Calu3 (cell line): ENCODE results near the gene SLC66A2. TPM values are rescaled to one million over a fixed set of nuclear protein-coding genes. Genes with fewer than 3 reads are reported as not detected.

Source experiments
- BruUV-seq: library from RNA; stranded (reverse); fragments of 400-500 nt; replicated peaks from 2 replicates; lab custom pipeline; 2021; lab: Mats Ljungman, UMichigan
- CTCF ChIA-PET: fragments of 300-600 bp; sonication (Branson Sonifier 250); formaldehyde crosslinking; loops from one replicate; lab custom pipeline; 2022; ENCODE audit warnings: antibody characterized with exemption; lab: Charles Lee
- DNase-seq: peaks from one replicate; pipeline ENCODE4 v3.0.0; 2022
- H3K27ac Mint-ChIP-seq: one replicate; pipeline ENCODE4 v1.8.0; 2022; ENCODE audit warnings: mixed read lengths; ENCODE audit not compliant: unreplicated experiment
- H3K27me3 Mint-ChIP-seq: one replicate; pipeline ENCODE4 v1.8.0; 2022; ENCODE audit warnings: mixed read lengths; ENCODE audit not compliant: unreplicated experiment
- H3K36me3 Mint-ChIP-seq: one replicate; pipeline ENCODE4 v1.8.0; 2022; ENCODE audit warnings: mild to moderate bottlenecking, moderate library complexity, mixed read lengths; ENCODE audit not compliant: insufficient read depth, unreplicated experiment
- H3K4me1 Mint-ChIP-seq: one replicate; pipeline ENCODE4 v1.8.0; 2022; ENCODE audit warnings: mild to moderate bottlenecking, low read depth, mixed read lengths; ENCODE audit not compliant: unreplicated experiment
- H3K4me3 Mint-ChIP-seq: one replicate; pipeline ENCODE4 v1.8.0; 2022; ENCODE audit warnings: mild to moderate bottlenecking, low read depth, moderate library complexity, mixed read lengths; ENCODE audit not compliant: unreplicated experiment
- H3K9me3 Mint-ChIP-seq: one replicate; pipeline ENCODE4 v1.8.0; 2022; ENCODE audit warnings: low read depth, mixed read lengths; ENCODE audit not compliant: unreplicated experiment
- CTCF ChIP-seq: fragments of 200-600 bp; IDR thresholded peaks from one replicate; pipeline ENCODE4 v1.8.0; 2022; ENCODE audit warnings: antibody characterized with exemption; ENCODE audit not compliant: unreplicated experiment
- intact Hi-C: fragments of 100-400 bp; cut with micrococcal nuclease; formaldehyde crosslinking; loops from one replicate; pipeline ENCODE4 v1.10.0; 2022; ENCODE audit not compliant: unreplicated experiment
- total RNA-seq: library from RNA; stranded (reverse); gene quantifications from 2 replicates; pipeline ENCODE4 v1.2.3, GENCODE V29; 2022

SLC66A2 gene
- total RNA-seq, 1 experiment from 2014 or later = 19.5 TPM

GRCh38 chr18:79928563-79928960, 22.9 kb downstream of the SLC66A2 start:
- no peak for TF ChIP-seq CTCF
- BruUV-seq = no TSS peak
- Mint-ChIP-seq H3K9me3 (peaks cover 17% of the 10 kb centered on the region), H3K27ac (no peak overlapping the region), H3K4me3 (no peak overlapping the region), H3K4me1 (no peaks in the 10 kb centered on the region), H3K36me3 (peaks cover 12% of the 10 kb centered on the region), H3K27me3 (no peaks in the 10 kb centered on the region)
- no peak for DNase-seq
- CTCF ChIA-PET = no interaction called here
- intact Hi-C loops = no loop called here

DNA sequence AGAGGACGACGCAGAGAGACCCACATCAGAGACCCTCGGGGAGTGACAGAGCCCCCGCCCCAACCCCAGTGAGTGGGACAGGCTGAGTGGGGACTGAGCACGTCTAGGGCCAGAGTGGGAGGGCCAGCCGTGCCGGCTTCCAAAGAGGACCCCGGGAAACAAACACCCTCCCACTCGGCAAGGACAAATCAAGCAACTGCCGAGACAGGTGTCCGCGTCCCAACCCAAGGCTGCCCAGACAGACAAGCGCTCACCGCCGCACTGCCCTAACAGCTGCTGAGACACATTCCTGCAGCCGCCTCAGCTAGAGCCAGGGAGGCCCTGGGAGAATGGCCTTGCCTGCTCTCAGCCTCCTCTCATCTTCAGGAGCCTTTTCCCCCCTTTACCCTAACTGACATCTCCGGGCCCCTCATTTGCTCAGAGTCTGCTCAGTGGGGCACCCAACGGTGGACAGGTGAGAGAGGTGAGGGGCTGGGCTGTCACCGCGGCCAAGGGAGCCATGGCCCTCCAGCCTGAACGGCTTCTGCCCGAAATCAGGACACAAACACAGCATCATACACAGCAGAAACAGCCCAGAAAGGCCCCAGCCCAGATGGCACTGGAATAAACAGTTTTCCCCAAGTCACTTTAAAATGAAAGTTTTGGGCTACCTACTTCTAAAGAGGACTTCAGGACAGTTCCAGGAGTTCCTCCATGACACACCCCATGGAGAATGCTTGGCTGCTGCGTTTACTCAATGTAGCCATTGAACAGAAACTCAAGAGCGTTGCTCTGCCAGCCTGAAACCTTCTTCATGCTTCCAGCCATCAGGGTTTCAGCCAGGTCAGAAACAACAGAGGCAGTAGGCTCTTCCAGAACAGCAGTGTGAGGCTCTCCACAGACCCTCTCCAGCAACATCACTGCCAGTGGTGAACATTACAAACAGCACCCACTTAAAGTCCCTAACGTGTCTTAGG, 23.6 kb downstream of the SLC66A2 start:
- Mint-ChIP-seq H3K4me3 (no peak overlapping the region), H3K36me3 (peaks cover 12% of the 10 kb centered on the region), H3K9me3 (peaks cover 17% of the 10 kb centered on the region), H3K27me3 (no peaks in the 10 kb centered on the region), H3K27ac (no peak overlapping the region), H3K4me1 (no peaks in the 10 kb centered on the region)
- no peak for DNase-seq
- TF ChIP-seq CTCF = no peak
- intact Hi-C loops = no loop called here
- CTCF ChIA-PET = no interaction called here
- no TSS peak for BruUV-seq

DNA sequence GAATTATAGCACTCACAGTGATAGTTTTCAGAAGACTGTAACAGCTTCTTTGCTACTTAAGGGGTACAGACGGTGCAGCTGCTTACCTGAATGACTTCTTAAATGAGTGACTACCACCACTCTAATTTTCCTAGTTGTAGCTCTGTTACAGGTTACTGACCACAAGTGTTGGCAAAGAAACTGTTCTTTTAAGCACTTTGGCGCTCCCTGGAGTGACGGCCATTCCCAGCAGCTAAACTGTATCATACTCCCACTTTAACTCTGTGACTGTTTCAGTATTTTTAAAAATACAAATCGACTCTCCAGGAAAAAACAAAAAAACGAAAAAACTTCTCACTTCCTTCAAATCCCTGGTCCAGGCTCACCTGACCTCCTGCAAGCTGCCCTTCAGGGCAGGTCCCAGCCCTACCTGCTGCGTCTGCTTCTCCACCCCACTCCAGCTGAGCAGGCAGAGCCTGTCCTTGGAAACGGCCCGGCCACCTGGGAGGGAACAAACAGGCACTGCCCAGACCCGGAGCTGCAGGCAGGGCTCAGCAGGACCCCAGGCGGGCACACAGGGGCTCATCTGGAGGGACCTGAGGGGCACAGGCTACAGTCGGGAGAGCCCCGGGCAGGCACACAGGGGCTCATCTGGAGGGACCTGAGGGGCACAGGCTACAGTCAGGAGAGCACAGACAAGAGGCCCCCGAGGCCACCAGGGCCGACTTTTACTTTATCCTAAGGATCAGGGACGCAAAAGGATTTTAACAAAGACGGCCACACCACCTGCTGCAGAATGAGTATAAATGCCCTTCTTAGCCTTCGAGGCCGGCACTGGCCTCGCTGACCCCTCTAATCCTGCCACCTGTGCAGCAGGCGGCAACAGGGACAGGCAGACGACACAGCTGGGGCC, 24.5 kb downstream of the SLC66A2 start:
- DNase-seq = no peak
- CTCF ChIA-PET = no interaction called here
- Mint-ChIP-seq H3K27ac (no peak overlapping the region), H3K4me3 (no peak overlapping the region), H3K27me3 (no peaks in the 10 kb centered on the region), H3K9me3 (peaks cover 13% of the 10 kb centered on the region), H3K36me3 (peaks cover 12% of the 10 kb centered on the region), H3K4me1 (no peaks in the 10 kb centered on the region)
- no peak for TF ChIP-seq CTCF
- intact Hi-C loops = no loop called here
- no TSS peak for BruUV-seq

DNA sequence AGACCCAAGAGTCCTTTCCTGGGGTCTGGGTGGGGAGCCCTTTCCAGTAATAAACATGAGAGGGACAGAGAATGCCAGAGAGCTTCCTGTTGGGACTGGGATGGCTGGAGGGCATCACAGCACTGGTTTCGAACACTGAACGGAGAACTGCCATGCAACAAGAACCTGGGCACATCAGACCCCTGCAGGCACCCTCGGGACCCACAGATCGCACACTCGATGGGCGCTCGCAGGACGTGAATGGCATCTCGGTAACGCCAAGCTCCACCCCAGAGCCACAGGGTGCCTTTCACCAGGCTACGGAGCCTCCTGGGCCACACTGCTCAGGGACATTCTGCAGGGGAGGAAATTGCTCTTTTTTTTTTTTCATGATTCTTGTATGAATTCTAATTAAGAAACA, 25.1 kb downstream of the SLC66A2 start:
- Mint-ChIP-seq H3K36me3 (peaks cover 12% of the 10 kb centered on the region), H3K9me3 (peaks cover 11% of the 10 kb centered on the region), H3K27ac (no peak overlapping the region), H3K4me3 (no peak overlapping the region), H3K27me3 (no peaks in the 10 kb centered on the region), H3K4me1 (no peaks in the 10 kb centered on the region)
- DNase-seq = no peak
- no TSS peak for BruUV-seq
- CTCF ChIA-PET = no interaction called here
- TF ChIP-seq CTCF = no peak
- intact Hi-C loops = no loop called here
